ELF-1 (cell line): ENCODE measurements around the gene BLMH.

Experiments used
- DNase-seq: peaks from one replicate; pipeline ENCODE4 v3.0.0-alpha.2; 2016; ENCODE audit warnings: low read depth, low spot score

The BLMH gene

GRCh38 chr17:30291543-30292285, at the start of gene BLMH:
BLMH (minus strand) TSS chr17:30291944; CDS start chr17:30291819, 125 bp downstream.
- DNase-seq, result peak; percentile 84

- no peak for DNase-seq
Observed at GRCh38 chr17:30340801-30341356, 49.1 kb upstream of the BLMH start.

- DNase-seq, result no peak
Observed at GRCh38 chr17:30339086-30339485, 47.3 kb upstream of the BLMH start.

- peak; percentile 81 for DNase-seq
Observed at GRCh38 chr17:30337393-30337999, 45.8 kb upstream of the BLMH start.

- peak; percentile 58 for DNase-seq
Observed at GRCh38 chr17:30336369-30337171, 44.8 kb upstream of the BLMH start.

GRCh38 chr17:30334421-30334820, 42.7 kb upstream of the BLMH start:
- no peak for DNase-seq

- DNase-seq, result no peak
Observed at GRCh38 chr17:30333503-30334360, 42.0 kb upstream of the BLMH start, which contains the start of gene TMIGD1. TMIGD1 (minus strand) TSS chr17:30334057; CDS start chr17:30332133, 1,924 bp downstream.

- DNase-seq, result no peak
Observed at GRCh38 chr17:30332057-30332542, 40.4 kb upstream of the BLMH start.

GRCh38 chr17:30326809-30327208, 35.1 kb upstream of the BLMH start:
- no peak for DNase-seq

- no peak for DNase-seq
Observed at GRCh38 chr17:30324723-30325122, 33.0 kb upstream of the BLMH start.

GRCh38 chr17:30323895-30324319, 32.2 kb upstream of the BLMH start:
- no peak for DNase-seq

GRCh38 chr17:30323262-30323894, 31.6 kb upstream of the BLMH start:
- DNase-seq, result no peak

- DNase-seq, result no peak
Observed at GRCh38 chr17:30321314-30321713, 29.6 kb upstream of the BLMH start.

- DNase-seq, result no peak
Observed at GRCh38 chr17:30318155-30318554, 26.4 kb upstream of the BLMH start.

- DNase-seq, result no peak
Observed at GRCh38 chr17:30316736-30317135, 25.0 kb upstream of the BLMH start.

GRCh38 chr17:30315106-30315505, 23.4 kb upstream of the BLMH start:
- DNase-seq, result no peak

- no peak for DNase-seq
Observed at GRCh38 chr17:30314474-30314873, 22.7 kb upstream of the BLMH start.

- no peak for DNase-seq
Observed at GRCh38 chr17:30312226-30312625, 20.5 kb upstream of the BLMH start.

GRCh38 chr17:30310562-30310961, 18.8 kb upstream of the BLMH start:
- no peak for DNase-seq

- no peak for DNase-seq
Observed at GRCh38 chr17:30309591-30309990, 17.8 kb upstream of the BLMH start.
